ENCODE measurements around the gene ATF7IP2.
"Not testable (repeated sequence)": the region's sequence is repeated elsewhere in the genome, so short reads cannot be mapped to it uniquely, and the experiment has no call there.

ATF7IP2 gene

GRCh38 chr16:10408824-10409381, 23.0 kb downstream of the ATF7IP2 start:
- Histone ChIP-seq H3K4me1 (ENCODE audit: control insufficient read depth in 1 of 2, insufficient read depth in 2 of 2, low read length in 2 of 2) (no peaks in the 10 kb centered on the region), H3K9ac (ENCODE audit: low read depth in 1 of 2, low read length in 2 of 2) (no peak overlapping the region), H3K4me3 (ENCODE audit: low read depth in 1 of 2, low read length in 2 of 2) (no peak overlapping the region), H3K9me3 (ENCODE audit: control insufficient read depth in 1 of 2, low read length in 2 of 2) (peaks cover 36 to 39% of the 10 kb centered on the region in 2 donors), H3K36me3 (ENCODE audit: control insufficient read depth in 1 of 2, insufficient read depth in 2 of 2, low read length in 2 of 2) (peaks cover 0 to 8% of the 10 kb centered on the region in 2 donors), H3K27ac (ENCODE audit: low read depth, low read length) (no peak overlapping the region), H3K27me3 (ENCODE audit: control insufficient read depth in 1 of 2, insufficient read depth in 2 of 2, low read length in 2 of 2) (no peaks in the 10 kb centered on the region)

- not testable (repeated sequence) for H3K4me3 ChIP-seq (ENCODE audit: low read depth in 1 of 2, low read length in 2 of 2); H3K4me1 ChIP-seq (ENCODE audit: control insufficient read depth in 1 of 2, insufficient read depth in 2 of 2, low read length in 2 of 2); H3K9ac ChIP-seq (ENCODE audit: low read depth in 1 of 2, low read length in 2 of 2); H3K36me3 ChIP-seq (ENCODE audit: control insufficient read depth in 1 of 2, insufficient read depth in 2 of 2, low read length in 2 of 2); H3K27me3 ChIP-seq (ENCODE audit: control insufficient read depth in 1 of 2, insufficient read depth in 2 of 2, low read length in 2 of 2); H3K27ac ChIP-seq (ENCODE audit: low read depth, low read length)
- peaks cover 37 to 41% of the 10 kb centered on the region in 2 donors for H3K9me3 ChIP-seq (ENCODE audit: control insufficient read depth in 1 of 2, low read length in 2 of 2)
Measured at GRCh38 chr16:10409713-10410112, 23.9 kb downstream of the ATF7IP2 start.

GRCh38 chr16:10410469-10410868, 24.6 kb downstream of the ATF7IP2 start:
- Histone ChIP-seq H3K9me3 (ENCODE audit: control insufficient read depth in 1 of 2, low read length in 2 of 2) (peaks cover 38 to 48% of the 10 kb centered on the region in 2 donors), H3K4me1 (ENCODE audit: control insufficient read depth in 1 of 2, insufficient read depth in 2 of 2, low read length in 2 of 2) (no peaks in the 10 kb centered on the region), H3K4me3 (ENCODE audit: low read depth in 1 of 2, low read length in 2 of 2) (no peak overlapping the region), H3K36me3 (ENCODE audit: control insufficient read depth in 1 of 2, insufficient read depth in 2 of 2, low read length in 2 of 2) (peaks cover 0 to 4% of the 10 kb centered on the region in 2 donors), H3K27ac (ENCODE audit: low read depth, low read length) (no peak overlapping the region), H3K9ac (ENCODE audit: low read depth in 1 of 2, low read length in 2 of 2) (no peak overlapping the region), H3K27me3 (ENCODE audit: control insufficient read depth in 1 of 2, insufficient read depth in 2 of 2, low read length in 2 of 2) (no peaks in the 10 kb centered on the region)

- H3K9me3 ChIP-seq (ENCODE audit: control insufficient read depth in 1 of 2, low read length in 2 of 2): peaks cover 49 to 56% of the 10 kb centered on the region in 2 donors
Measured at GRCh38 chr16:10412935-10413601, 27.2 kb downstream of the ATF7IP2 start.

GRCh38 chr16:10418204-10418603, 32.3 kb downstream of the ATF7IP2 start:
- Histone ChIP-seq H3K36me3 (ENCODE audit: control insufficient read depth in 1 of 2, insufficient read depth in 2 of 2, low read length in 2 of 2) (peaks cover 0 to 13% of the 10 kb centered on the region in 2 donors), H3K9me3 (ENCODE audit: control insufficient read depth in 1 of 2, low read length in 2 of 2) (peaks cover 40 to 43% of the 10 kb centered on the region in 2 donors)
- not testable (repeated sequence) for H3K4me1 ChIP-seq (ENCODE audit: control insufficient read depth in 1 of 2, insufficient read depth in 2 of 2, low read length in 2 of 2); H3K4me3 ChIP-seq (ENCODE audit: low read depth in 1 of 2, low read length in 2 of 2); H3K27me3 ChIP-seq (ENCODE audit: control insufficient read depth in 1 of 2, insufficient read depth in 2 of 2, low read length in 2 of 2); H3K9ac ChIP-seq (ENCODE audit: low read depth in 1 of 2, low read length in 2 of 2); H3K27ac ChIP-seq (ENCODE audit: low read depth, low read length)

More at GRCh38 chr16:10412935-10413601, 27.2 kb downstream of the ATF7IP2 start:
- Histone ChIP-seq H3K4me3 (ENCODE audit: low read depth in 1 of 2, low read length in 2 of 2) (no peak overlapping the region), H3K27me3 (ENCODE audit: control insufficient read depth in 1 of 2, insufficient read depth in 2 of 2, low read length in 2 of 2) (no peaks in the 10 kb centered on the region), H3K27ac (ENCODE audit: low read depth, low read length) (no peak overlapping the region), H3K9ac (ENCODE audit: low read depth in 1 of 2, low read length in 2 of 2) (no peak overlapping the region), H3K4me1 (ENCODE audit: control insufficient read depth in 1 of 2, insufficient read depth in 2 of 2, low read length in 2 of 2) (no peaks in the 10 kb centered on the region), H3K36me3 (ENCODE audit: control insufficient read depth in 1 of 2, insufficient read depth in 2 of 2, low read length in 2 of 2) (no peaks in the 10 kb centered on the region)

- H3K27ac ChIP-seq (ENCODE audit: low read depth, low read length): no peak overlapping the region
- no peak overlapping the region for H3K4me3 ChIP-seq (ENCODE audit: low read depth in 1 of 2, low read length in 2 of 2)
- no peaks in the 10 kb centered on the region for H3K27me3 ChIP-seq (ENCODE audit: control insufficient read depth in 1 of 2, insufficient read depth in 2 of 2, low read length in 2 of 2)
- H3K4me1 ChIP-seq (ENCODE audit: control insufficient read depth in 1 of 2, insufficient read depth in 2 of 2, low read length in 2 of 2): no peaks in the 10 kb centered on the region
- H3K36me3 ChIP-seq (ENCODE audit: control insufficient read depth in 1 of 2, insufficient read depth in 2 of 2, low read length in 2 of 2): peaks cover 0 to 13% of the 10 kb centered on the region in 2 donors
- no peak overlapping the region for H3K9ac ChIP-seq (ENCODE audit: low read depth in 1 of 2, low read length in 2 of 2)
- peaks cover 35 to 39% of the 10 kb centered on the region in 2 donors for H3K9me3 ChIP-seq (ENCODE audit: control insufficient read depth in 1 of 2, low read length in 2 of 2)
Measured at GRCh38 chr16:10419701-10420100, 33.8 kb downstream of the ATF7IP2 start.

- H3K27ac ChIP-seq (ENCODE audit: low read depth, low read length): no peak overlapping the region
- H3K4me3 ChIP-seq (ENCODE audit: low read depth in 1 of 2, low read length in 2 of 2): no peak overlapping the region
- H3K9me3 ChIP-seq (ENCODE audit: control insufficient read depth in 1 of 2, low read length in 2 of 2): peaks cover 24% of the 10 kb centered on the region in 2 donors
- no peak overlapping the region for H3K9ac ChIP-seq (ENCODE audit: low read depth in 1 of 2, low read length in 2 of 2)
- H3K36me3 ChIP-seq (ENCODE audit: control insufficient read depth in 1 of 2, insufficient read depth in 2 of 2, low read length in 2 of 2): peaks cover 0 to 13% of the 10 kb centered on the region in 2 donors
- H3K4me1 ChIP-seq (ENCODE audit: control insufficient read depth in 1 of 2, insufficient read depth in 2 of 2, low read length in 2 of 2): no peaks in the 10 kb centered on the region
- H3K27me3 ChIP-seq (ENCODE audit: control insufficient read depth in 1 of 2, insufficient read depth in 2 of 2, low read length in 2 of 2): no peaks in the 10 kb centered on the region
Measured at GRCh38 chr16:10421596-10421995, 35.7 kb downstream of the ATF7IP2 start.

- H3K27ac ChIP-seq (ENCODE audit: low read depth, low read length): no peak overlapping the region
- no peaks in the 10 kb centered on the region for H3K4me1 ChIP-seq (ENCODE audit: control insufficient read depth in 1 of 2, insufficient read depth in 2 of 2, low read length in 2 of 2)
- no peaks in the 10 kb centered on the region for H3K9me3 ChIP-seq (ENCODE audit: control insufficient read depth in 1 of 2, low read length in 2 of 2)
- H3K4me3 ChIP-seq (ENCODE audit: low read depth in 1 of 2, low read length in 2 of 2): no peak overlapping the region
- H3K27me3 ChIP-seq (ENCODE audit: control insufficient read depth in 1 of 2, insufficient read depth in 2 of 2, low read length in 2 of 2): no peaks in the 10 kb centered on the region
- H3K36me3 ChIP-seq (ENCODE audit: control insufficient read depth in 1 of 2, insufficient read depth in 2 of 2, low read length in 2 of 2): peaks cover 0 to 16% of the 10 kb centered on the region in 2 donors
- H3K9ac ChIP-seq (ENCODE audit: low read depth in 1 of 2, low read length in 2 of 2): no peak overlapping the region
Measured at GRCh38 chr16:10428433-10429168, 42.7 kb downstream of the ATF7IP2 start.

GRCh38 chr16:10429299-10429969, 43.6 kb downstream of the ATF7IP2 start:
- not testable (repeated sequence) for H3K9me3 ChIP-seq (ENCODE audit: control insufficient read depth in 1 of 2, low read length in 2 of 2); H3K27ac ChIP-seq (ENCODE audit: low read depth, low read length); H3K4me3 ChIP-seq (ENCODE audit: low read depth in 1 of 2, low read length in 2 of 2); H3K27me3 ChIP-seq (ENCODE audit: control insufficient read depth in 1 of 2, insufficient read depth in 2 of 2, low read length in 2 of 2); H3K9ac ChIP-seq (ENCODE audit: low read depth in 1 of 2, low read length in 2 of 2); H3K4me1 ChIP-seq (ENCODE audit: control insufficient read depth in 1 of 2, insufficient read depth in 2 of 2, low read length in 2 of 2)
- peaks cover 0 to 22% of the 10 kb centered on the region in 2 donors for H3K36me3 ChIP-seq (ENCODE audit: control insufficient read depth in 1 of 2, insufficient read depth in 2 of 2, low read length in 2 of 2)

- Histone ChIP-seq H3K36me3 (ENCODE audit: control insufficient read depth in 1 of 2, insufficient read depth in 2 of 2, low read length in 2 of 2) (peaks cover 9 to 44% of the 10 kb centered on the region in 2 donors), H3K4me1 (ENCODE audit: control insufficient read depth in 1 of 2, insufficient read depth in 2 of 2, low read length in 2 of 2) (no peaks in the 10 kb centered on the region), H3K4me3 (ENCODE audit: low read depth in 1 of 2, low read length in 2 of 2) (no peak overlapping the region), H3K27me3 (ENCODE audit: control insufficient read depth in 1 of 2, insufficient read depth in 2 of 2, low read length in 2 of 2) (no peaks in the 10 kb centered on the region), H3K9me3 (ENCODE audit: control insufficient read depth in 1 of 2, low read length in 2 of 2) (peaks cover 11 to 33% of the 10 kb centered on the region in 2 donors), H3K27ac (ENCODE audit: low read depth, low read length) (no peak overlapping the region), H3K9ac (ENCODE audit: low read depth in 1 of 2, low read length in 2 of 2) (no peak overlapping the region)
Measured at GRCh38 chr16:10441726-10442125, 55.9 kb downstream of the ATF7IP2 start.

All from duodenal mucosa (tissue), 2 donors.